Embryonic facial prominence (tissue), 1 donor: ENCODE measurements around the gene PRUNE2.
"Not testable (repeated sequence)": the region's sequence is repeated elsewhere in the genome, so short reads cannot be mapped to it uniquely, and the experiment has no call there.

Source experiments
- DNase-seq: peaks from one replicate; pipeline ENCODE4 v3.0.0-alpha.2; 2016; ENCODE audit errors: extremely low spot score

Gene PRUNE2

GRCh38 chr9:76793784-76794431, 112.0 kb downstream of the PRUNE2 start:
- no peak for DNase-seq

- no peak for DNase-seq
These were observed 116.1 kb downstream of the PRUNE2 start for GRCh38 chr9:76789840-76790239.

- DNase-seq, result no peak
These were observed 118.2 kb downstream of the PRUNE2 start for GRCh38 chr9:76787677-76788076.

- no peak for DNase-seq
These were observed 120.4 kb downstream of the PRUNE2 start for GRCh38 chr9:76785501-76785900.

- no peak for DNase-seq
These were observed 121.0 kb downstream of the PRUNE2 start for GRCh38 chr9:76784881-76785280.

- no peak for DNase-seq
These were observed 133.0 kb downstream of the PRUNE2 start for GRCh38 chr9:76772686-76773445.

GRCh38 chr9:76766126-76766525, 139.8 kb downstream of the PRUNE2 start:
- no peak for DNase-seq

GRCh38 chr9:76764138-76764537, 141.8 kb downstream of the PRUNE2 start, which contains the start of gene PCA3:
TSS of gene PCA3 (plus strand) at chr9:76764438.
- no peak for DNase-seq

- DNase-seq, result no peak
These were observed 144.5 kb downstream of the PRUNE2 start for GRCh38 chr9:76761448-76761847.

- no peak for DNase-seq
These were observed 146.2 kb downstream of the PRUNE2 start for GRCh38 chr9:76759732-76760131.

- DNase-seq, result no peak
These were observed 147.4 kb downstream of the PRUNE2 start for GRCh38 chr9:76758476-76758875.

- DNase-seq, result no peak
These were observed 148.8 kb downstream of the PRUNE2 start for GRCh38 chr9:76756941-76757673.

GRCh38 chr9:76756268-76756640, 149.7 kb downstream of the PRUNE2 start:
- DNase-seq, result no peak

- DNase-seq, result no peak
These were observed 154.9 kb downstream of the PRUNE2 start for GRCh38 chr9:76751001-76751400.

GRCh38 chr9:76744336-76744735, 161.6 kb downstream of the PRUNE2 start:
- no peak for DNase-seq

GRCh38 chr9:76743931-76744330, 162.0 kb downstream of the PRUNE2 start:
- no peak for DNase-seq

GRCh38 chr9:76742890-76743289, 163.0 kb downstream of the PRUNE2 start:
- DNase-seq, result not testable (repeated sequence)

GRCh38 chr9:76741524-76741923, 164.4 kb downstream of the PRUNE2 start:
- no peak for DNase-seq

- no peak for DNase-seq
These were observed 167.5 kb downstream of the PRUNE2 start for GRCh38 chr9:76738402-76738801.

- DNase-seq, result no peak
These were observed 168.6 kb downstream of the PRUNE2 start for GRCh38 chr9:76737154-76737902.

GRCh38 chr9:76734716-76735115, 171.2 kb downstream of the PRUNE2 start:
- no peak for DNase-seq

- no peak for DNase-seq
These were observed 172.8 kb downstream of the PRUNE2 start for GRCh38 chr9:76733096-76733495.
